HG03066 (cell line): Measurements from ENCODE around the gene BTN2A1.
"Not testable (repeated sequence)": the region's sequence is repeated elsewhere in the genome, so short reads cannot be mapped to it uniquely, and the experiment has no call there.

ENCODE experiments used
- ATAC-seq: cut with Tn5 transposase; IDR thresholded peaks from one replicate; pipeline ENCODE4 v1.9.1; 2021; ENCODE audit warnings: low read depth; ENCODE audit not compliant: unreplicated experiment

BTN2A1 gene

DNA sequence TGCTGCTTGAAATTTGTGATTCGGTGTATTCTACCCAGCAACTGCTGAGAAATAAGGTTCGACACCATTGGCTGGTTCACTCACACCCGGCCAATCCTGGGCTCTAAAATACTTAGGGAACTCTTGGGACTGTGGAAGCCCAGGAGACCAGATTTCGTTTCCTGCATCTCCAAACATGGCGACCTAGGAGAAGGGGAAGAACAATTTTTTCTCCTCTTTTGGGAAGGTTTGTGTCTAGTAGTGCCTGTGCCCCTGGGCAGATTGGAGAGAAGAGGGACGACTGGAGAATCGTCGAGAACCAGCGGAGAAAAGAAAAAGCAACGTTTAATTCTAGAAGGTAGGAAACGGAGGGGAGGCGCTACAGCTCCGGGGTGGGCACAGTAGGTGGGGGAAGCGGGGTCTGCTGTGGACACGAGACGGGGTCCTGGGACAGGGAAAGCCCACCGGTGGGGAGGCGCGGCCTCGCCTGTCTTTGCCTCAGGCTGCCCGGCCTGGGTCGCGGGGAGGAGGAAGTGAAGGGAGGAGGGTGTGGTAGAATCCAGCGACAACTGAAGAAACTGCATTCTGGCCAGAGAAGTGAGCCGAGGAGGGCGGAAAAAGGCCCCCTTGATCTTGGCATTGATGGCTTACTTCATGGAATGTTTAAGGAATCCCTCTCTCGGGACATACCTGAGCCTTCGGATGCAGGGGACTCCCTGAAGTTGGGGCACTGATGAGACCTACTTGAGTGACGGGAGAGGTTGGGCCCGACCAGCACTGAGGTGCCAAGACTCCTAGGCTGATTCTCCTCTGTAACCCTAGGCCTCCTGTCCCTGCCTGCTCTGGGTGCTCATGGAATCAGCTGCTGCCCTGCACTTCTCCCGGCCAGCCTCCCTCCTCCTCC is at the start of gene BTN2A1:
TSS of gene BTN2A1 (plus strand) at position 150 of the 883 bp plus-strand sequence. CDS start at position 832, 682 bp downstream.
- ATAC-seq, result peak; percentile 97

DNA sequence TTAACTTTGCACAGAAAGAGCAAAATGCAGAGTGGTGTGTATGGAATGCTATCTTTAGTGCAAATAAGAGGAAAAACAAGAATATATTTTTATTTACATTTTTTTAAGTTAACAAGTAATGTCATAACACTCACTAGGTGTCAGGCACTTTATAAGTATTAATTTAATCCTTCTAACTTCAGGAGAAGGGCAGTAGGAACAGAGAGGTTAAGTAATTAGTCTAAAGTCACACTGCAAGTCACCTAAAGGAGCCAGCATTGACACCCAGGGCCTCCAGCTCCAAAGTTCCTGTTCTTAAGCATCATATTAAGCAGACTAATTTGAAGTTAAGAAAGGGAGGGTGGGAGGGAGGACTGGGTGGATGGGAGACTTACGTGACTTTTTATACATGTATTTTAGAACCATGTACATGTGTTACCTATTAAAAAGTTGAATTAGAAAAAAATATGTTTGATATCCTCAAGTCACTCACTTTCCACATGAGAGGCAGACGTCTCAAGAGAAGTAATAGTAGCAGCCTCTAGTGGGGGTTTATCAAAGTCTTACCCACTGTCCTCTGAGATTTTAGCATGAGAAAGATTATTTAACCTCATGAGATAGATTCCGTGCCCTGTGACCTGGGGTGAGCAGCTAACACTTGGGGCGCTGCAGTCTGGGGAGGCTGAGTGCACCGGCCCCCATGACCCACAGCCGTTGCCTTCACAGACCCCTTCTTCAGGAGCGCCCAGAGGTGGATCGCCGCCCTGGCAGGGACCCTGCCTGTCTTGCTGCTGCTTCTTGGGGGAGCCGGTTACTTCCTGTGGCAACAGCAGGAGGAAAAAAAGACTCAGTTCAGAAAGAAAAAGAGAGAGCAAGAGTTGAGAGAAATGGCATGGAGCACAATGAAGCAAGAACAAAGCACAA is 48.7 kb upstream of the BTN2A1 start:
- ATAC-seq, result no peak

DNA sequence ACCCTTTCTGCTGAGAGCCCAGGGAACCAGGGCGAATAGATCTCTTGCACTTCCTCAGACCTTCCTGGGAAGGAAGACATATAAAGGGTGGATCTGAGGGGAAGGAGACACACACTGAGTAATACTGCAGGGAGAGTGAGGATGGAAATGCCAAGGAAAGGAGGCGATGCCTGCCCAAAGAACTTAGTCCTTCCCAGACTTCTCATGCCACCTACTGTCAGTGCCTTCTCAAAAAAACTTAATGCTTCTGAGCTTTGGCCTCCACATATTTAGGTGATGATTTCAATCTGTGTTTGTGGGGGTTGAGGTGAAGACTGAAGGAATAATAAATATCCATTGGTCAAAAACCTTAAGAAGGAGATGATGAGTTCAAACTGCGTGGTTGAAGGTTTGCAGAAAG is 46.0 kb upstream of the BTN2A1 start:
- no peak for ATAC-seq

DNA sequence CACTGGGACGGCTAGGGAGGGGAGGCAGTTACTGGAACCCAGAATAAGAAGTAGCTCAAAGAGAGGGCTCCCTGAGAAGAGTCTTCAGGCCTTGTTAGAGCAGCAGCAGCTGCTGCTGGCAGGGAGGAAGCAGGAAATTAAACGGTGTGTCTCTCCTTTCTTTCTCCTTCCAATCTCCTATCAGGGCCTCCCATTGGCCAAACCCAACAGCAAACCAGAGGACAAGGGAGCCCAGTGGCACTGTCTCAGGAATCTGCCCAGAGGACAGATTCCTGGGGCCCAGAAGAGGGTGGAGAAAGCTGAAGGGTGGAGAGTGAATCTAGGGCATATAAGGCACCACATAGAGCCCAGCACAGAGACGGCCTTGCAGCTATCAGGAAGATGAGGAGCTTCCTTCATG is 45.5 kb upstream of the BTN2A1 start:
- no peak for ATAC-seq

DNA sequence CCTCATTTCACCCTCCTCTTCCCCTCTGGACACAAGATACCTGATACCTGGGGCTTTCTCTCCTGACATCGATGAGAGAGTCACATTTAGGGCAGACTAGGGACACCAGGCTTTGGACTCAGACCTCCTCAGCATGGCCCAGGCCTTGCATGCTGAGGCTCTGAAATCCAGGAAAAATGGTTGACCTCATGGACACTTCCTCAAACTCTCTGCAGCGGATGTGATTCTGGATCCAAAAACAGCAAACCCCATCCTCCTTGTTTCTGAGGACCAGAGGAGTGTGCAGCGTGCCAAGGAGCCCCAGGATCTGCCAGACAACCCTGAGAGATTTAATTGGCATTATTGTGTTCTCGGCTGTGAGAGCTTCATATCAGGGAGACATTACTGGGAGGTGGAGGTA is 44.8 kb upstream of the BTN2A1 start:
- ATAC-seq, result no peak

DNA sequence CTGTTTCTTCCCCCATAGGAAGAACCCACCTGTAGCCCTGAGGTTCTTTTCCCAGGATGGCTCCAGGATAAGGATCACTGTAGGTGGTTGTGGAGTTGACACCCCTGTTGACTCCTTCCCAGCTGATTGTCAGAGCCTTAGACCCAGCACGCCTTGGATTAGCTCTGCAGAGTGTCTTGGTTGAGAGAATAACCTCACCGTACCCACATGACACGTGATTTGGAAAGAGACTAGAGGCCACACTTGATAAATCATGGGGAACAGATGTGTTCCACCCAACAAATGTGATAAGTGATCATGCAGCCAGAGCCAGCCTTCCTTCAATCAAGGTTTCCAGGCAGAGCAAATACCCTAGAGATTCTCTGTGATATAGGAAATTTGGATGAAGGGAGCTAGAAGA is 43.5 kb upstream of the BTN2A1 start:
- ATAC-seq, result no peak

DNA sequence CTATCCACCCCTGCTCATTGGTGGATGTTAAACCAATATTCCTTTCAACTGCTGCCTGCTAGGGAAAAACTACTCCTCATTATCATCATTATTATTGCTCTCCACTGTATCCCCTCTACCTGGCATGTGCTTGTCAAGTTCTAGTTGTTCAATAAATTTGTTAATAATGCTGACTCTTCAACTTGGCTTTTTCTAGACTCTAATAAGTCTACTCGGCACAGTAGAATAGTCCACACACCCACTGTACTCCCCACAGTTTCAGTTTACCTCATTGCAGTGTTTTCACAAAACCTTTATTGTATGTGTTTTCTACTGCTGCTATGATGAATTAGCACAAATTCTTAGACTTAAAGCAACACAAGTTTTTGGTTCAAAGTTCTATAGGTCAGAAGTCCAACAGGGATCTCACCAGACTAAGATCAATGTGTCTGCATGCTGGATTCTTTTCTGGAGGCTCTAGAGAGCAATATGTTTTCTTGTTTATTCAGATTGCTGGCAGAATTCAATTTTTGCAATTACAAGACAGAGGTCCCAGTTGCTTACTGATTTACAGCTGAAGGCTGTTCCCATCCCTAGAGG is 42.6 kb upstream of the BTN2A1 start:
- ATAC-seq, result no peak

DNA sequence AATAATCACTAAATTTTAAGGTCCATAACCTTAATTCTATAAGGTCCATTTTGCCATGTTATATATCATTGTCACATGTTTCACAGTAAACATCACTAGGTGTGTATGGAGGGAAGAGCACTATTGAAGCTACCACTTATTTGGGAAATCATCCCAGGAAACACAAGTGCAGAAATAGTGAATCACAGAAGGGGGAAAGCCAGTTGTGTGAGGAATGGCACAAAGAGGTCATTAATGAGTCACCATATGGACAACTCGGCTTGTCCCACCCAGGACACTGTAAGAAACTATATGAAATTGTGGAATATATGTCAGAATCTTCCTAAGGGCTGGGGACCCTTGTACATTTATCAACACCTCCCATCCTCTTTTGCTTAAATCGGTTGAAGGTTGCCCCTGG is 42.0 kb upstream of the BTN2A1 start:
- no peak for ATAC-seq

DNA sequence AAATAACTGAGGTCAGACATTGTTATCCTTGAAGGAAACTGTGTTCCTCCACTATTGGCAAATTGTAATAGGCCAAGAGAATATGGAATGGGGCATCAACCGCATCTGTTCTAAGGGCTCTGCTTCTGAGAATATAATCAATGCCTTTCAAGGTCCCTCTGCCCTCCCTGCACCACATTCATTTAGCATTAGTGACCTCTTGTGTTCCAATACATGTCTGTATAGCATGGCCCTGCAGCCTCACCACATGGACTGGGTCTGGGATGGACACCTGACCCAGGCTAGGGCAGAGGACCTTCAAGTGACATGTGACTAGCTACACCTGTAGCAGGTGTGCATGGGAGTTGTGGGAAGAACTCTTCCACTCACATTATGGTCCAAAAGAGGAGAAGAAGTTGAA is 41.5 kb upstream of the BTN2A1 start:
- no peak for ATAC-seq

DNA sequence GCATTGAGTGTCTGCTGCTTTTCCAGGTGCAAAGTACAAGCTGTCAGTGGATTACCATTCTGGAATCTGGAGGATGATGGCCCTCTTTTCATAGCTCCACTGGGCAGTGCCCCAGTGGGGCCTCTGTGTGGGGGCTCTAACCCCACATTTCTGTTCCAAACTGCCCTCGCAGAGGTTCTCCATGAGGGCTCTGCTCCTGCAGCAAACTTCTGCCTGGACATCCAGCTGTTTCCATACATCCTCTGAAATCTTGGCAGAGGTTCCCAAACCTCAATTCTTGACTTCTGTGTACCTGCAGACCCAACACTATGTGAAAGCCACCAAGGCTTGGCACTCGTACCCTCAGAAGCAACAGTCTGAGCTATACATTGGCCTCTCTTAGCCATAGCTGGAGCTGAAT is 39.7 kb upstream of the BTN2A1 start:
- ATAC-seq, result not testable (repeated sequence)

DNA sequence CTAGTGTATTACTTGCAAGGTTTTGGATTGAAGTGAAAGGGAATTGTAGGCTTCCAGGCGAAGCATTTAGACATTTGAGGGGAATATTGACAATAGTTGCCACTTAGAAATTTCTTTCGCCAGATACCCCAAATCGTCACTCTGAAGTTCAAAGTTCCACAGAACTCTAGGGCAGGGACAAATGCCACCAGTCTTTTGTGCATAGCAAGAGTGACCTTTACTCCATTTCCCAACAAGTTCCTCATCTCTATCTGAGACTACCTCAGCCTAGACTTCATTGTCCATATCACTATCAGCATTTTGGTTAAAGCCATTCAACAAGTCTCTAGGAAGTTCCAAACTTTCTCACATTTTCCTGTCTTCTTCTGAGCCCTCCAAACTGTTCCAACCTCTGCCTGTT is 39.0 kb upstream of the BTN2A1 start:
- ATAC-seq, result not testable (repeated sequence)

DNA sequence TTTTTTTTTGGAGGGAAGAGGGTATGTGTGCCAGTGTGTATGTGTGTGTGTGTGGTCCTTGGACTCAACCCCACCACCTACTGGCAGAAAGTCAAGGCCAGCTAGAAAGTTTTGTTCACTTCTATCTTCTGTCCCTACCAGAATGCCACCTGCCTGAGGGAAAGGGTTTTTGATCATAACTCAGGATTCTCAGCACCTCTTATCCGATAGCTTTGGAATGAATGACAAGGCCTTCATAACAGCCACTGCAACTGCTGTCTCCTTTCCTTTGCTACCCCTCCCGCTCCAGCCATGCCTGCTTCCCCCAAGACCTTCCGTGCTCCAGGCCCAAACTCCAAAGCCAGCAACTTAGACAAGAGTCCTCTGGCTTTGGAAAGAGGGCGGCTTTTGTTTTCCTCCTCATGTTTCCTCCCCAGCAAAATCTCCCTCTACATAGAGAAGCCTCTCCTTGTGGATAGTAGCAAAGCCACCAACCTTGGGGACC is 37.0 kb upstream of the BTN2A1 start:
- no peak for ATAC-seq

DNA sequence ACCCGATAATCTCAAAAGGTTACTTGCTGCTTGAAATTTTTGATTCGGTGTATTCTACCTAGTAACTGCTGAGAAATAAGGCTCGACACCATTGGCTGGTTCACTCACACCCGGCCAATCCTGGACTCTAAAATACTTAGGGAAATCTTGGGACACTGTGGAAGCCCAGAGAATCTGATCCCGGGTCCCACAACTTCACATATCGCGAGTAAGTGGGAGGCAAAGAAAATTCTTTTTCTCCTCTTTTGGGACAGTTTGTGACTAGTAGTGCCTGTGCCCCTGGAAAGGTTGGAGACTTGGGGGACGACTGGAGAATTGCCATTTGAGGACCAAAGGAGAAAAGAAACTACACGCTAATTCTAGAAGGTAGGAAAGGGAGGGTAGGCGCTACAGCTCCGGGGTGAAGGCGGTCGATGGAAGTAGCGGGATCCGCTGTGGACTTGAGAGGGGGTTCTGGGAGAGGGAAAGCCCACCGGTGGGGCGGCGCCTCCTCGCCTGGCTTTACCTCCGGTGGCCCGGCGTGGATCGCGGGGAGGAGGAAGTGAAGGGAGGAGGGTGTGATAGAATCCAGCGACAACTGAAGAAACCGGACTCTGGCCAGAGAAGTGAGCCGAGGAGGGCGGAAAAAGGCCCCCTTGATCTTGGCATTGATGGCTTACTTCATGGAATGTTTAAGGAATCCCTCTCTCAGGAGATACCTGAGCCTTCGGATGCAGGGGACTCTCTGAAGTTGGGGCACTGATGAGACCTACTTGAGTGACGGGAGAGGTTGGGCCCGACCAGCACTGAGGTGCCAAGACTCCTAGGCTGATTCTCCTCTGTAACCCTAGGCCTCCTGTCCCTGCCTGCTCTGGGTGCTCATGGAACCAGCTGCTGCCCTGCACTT is 36.3 kb upstream of the BTN2A1 start:
- ATAC-seq, result peak; percentile 87

DNA sequence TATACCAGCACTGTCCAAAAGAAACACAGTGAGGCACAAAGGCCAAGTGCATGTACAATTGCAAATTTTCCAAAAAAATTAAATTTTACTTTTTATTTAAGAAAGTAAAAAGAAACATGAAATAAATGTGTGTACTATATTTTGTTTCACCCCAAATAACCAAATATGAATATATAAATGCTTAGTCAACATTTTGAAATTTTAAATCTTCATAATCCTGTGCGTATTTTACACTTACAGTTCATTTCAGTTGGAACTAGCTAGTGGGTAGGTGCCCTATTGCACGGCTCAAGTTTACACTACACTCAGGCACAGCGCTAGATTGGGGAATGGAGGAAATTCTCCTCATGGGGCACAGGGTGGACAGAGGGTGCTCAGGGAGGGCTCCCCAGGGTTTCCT is 35.4 kb upstream of the BTN2A1 start:
- ATAC-seq, result no peak

DNA sequence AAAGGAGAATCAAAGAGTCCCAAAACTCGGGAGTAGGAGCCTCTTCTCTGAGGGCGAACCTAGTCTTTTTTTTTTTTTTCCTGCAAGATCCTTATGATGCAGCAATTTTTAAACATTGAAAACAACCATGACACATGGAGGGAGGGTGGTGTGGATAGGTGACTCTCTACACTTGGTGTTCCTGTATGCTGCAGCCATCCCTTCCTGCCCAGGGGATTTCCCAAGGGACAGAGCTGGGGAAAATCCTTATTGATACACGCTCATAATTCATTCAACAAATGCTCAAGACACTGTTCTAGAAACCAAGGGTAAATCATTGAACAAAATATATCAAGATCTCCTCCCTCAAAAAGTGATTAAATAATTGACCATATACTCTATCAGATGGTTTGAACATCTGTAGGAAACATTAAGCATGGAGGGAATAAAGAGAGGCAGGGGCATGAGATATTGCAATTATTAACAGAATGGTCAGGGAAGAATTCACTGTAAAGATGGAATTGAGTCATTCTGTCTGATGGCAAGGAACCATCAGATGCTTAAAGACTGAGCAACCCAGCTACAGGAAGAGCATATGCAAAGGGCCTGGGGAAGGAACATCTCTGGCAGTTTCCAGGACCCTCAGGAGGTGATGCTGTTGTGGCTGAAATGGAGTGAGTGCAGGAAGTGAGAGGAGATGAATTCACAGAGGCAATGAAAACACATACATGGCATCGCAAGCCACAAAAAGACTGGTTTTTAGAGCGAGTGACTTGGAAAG is 30.9 kb upstream of the BTN2A1 start:
- ATAC-seq, result no peak

DNA sequence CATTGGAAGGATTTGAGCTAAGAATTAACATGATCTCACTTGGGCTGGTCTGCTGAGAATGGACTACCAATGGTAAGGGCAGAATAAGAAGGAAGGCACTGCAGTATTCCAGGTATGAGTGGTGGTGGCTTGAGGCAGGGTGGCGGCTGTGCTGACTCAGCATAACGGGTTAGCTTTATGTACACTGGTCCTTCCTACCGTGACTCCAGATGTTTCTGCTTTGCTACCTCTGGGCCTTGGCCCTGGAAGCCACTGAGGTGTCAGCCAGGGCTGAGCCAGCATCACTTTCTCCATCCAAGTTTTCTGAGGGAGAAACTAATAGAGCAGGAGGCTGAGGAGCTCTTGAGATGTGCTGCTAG is 30.3 kb upstream of the BTN2A1 start:
- ATAC-seq, result no peak

DNA sequence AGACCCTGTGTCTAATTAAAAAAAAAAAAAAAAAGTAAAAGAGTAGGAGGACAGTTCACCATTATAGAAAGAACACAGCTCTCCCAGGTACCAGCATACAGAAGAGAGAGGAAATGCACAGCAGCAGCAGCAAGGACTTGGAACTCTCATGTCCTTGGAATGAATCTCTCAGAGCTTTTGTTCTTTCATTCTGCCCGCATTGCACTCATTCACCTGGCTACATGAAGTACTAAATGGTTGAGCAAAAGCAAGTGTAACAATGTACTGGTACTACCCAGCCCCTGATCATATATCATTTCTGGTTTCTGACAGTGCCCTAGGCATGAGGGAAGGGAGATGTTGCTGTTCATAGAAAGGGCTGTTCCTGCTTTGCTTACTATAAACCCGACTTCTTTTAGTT is 29.5 kb upstream of the BTN2A1 start:
- no peak for ATAC-seq

DNA sequence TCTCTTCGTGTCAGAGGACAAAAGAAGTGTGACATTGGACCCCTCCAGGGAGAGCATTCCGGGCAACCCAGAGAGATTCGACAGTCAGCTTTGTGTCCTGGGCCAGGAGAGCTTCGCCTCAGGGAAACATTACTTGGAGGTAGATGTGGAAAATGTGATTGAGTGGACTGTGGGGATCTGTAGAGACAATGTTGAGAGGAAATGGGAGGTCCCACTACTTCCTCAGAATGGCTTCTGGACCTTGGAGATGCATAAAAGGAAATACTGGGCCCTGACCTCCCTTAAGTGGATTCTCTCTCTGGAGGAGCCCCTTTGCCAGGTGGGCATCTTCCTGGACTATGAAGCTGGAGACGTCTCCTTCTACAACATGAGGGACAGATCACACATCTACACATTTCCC is 27.0 kb upstream of the BTN2A1 start:
- no peak for ATAC-seq
